GM13977 (cell line): ENCODE data around the gene ATP11A.

Experiments
- DNase-seq: peaks from one replicate; pipeline ENCODE4 v3.0.0; 2012; ENCODE audit warnings: low spot score
- CTCF ChIP-seq: IDR thresholded peaks from 2 replicates; pipeline ENCODE4 v1.5.1; 2012; ENCODE audit warnings: mild to moderate bottlenecking, control low read depth; ENCODE audit not compliant: insufficient read depth; ENCODE audit errors: extremely low read depth, missing control alignments
- in situ Hi-C: fragments of 300-500 bp; cut with MboI; formaldehyde crosslinking; loops from one replicate; pipeline ENCODE4 v1.12.0; 2022; ENCODE audit warnings: low sequenced_read_pairs, low pct_unique_long_range_greater_than_20kb, mixed read lengths, inconsistent platforms; ENCODE audit not compliant: unreplicated experiment

Gene ATP11A

GRCh38 chr13:112770504-112770903 lies 80.7 kb downstream of the ATP11A start:
- no peak for TF ChIP-seq CTCF
- DNase-seq = no peak
- in situ Hi-C loops = no loop called here

- in situ Hi-C loops = no loop called here
- no peak for TF ChIP-seq CTCF
- DNase-seq = no peak
These were observed 81.5 kb downstream of the ATP11A start for GRCh38 chr13:112771139-112771876.

GRCh38 chr13:112771877-112772538 lies 82.2 kb downstream of the ATP11A start:
- no peak for DNase-seq
- in situ Hi-C loops = no loop called here
- no peak for TF ChIP-seq CTCF

- no peak for DNase-seq
- in situ Hi-C loops = no loop called here
- no peak for TF ChIP-seq CTCF
These were observed 82.7 kb downstream of the ATP11A start for GRCh38 chr13:112772539-112772909.

- TF ChIP-seq CTCF = no peak
- no peak for DNase-seq
- in situ Hi-C loops = no loop called here
These were observed 83.1 kb downstream of the ATP11A start for GRCh38 chr13:112772929-112773328.

GRCh38 chr13:112773601-112774447 lies 84.0 kb downstream of the ATP11A start:
- in situ Hi-C loops = no loop called here
- DNase-seq = no peak
- TF ChIP-seq CTCF = no peak
